GM23248 (cell line): Measurements from ENCODE around the gene WDR4. TPM values are rescaled to one million over a fixed set of nuclear protein-coding genes. Genes with fewer than 3 reads are reported as not detected.

ENCODE experiments used
- DNase-seq: peaks from one replicate; pipeline ENCODE4 v3.0.0-alpha.2; 2015
- H2AFZ ChIP-seq: fragments of 200-600 bp; sonication (generic); 2 replicates; pipeline ENCODE4 v1.6.1; 2016; ENCODE audit warnings: antibody characterized with exemption
- H3F3A ChIP-seq: fragments of 200-600 bp; sonication (generic); 2 replicates; pipeline ENCODE4 v1.6.1; 2016; ENCODE audit warnings: mild to moderate bottlenecking, antibody characterized with exemption, mixed run types; ENCODE audit not compliant: insufficient read depth
- H3K27ac ChIP-seq: fragments of 200-600 bp; sonication (generic); 2 replicates; pipeline ENCODE4 v1.5.1; 2016; ENCODE audit warnings: mild to moderate bottlenecking
- H3K27me3 ChIP-seq: fragments of 200-600 bp; sonication (generic); replicated peaks from 2 replicates; pipeline ENCODE4 v1.6.1; 2016; ENCODE audit warnings: mild to moderate bottlenecking; ENCODE audit not compliant: insufficient read depth
- H3K36me3 ChIP-seq: fragments of 200-600 bp; sonication (generic); 2 replicates; pipeline ENCODE4 v1.6.1; 2016; ENCODE audit warnings: low read depth, mild to moderate bottlenecking
- H3K4me1 ChIP-seq: fragments of 200-600 bp; sonication (generic); 2 replicates; pipeline ENCODE4 v1.6.1; 2016; ENCODE audit warnings: mild to moderate bottlenecking; ENCODE audit not compliant: insufficient read depth
- H3K4me2 ChIP-seq: fragments of 200-600 bp; sonication (generic); one replicate; pipeline ENCODE4 v1.6.1; 2016; ENCODE audit warnings: mild to moderate bottlenecking; ENCODE audit not compliant: unreplicated experiment
- H3K4me3 ChIP-seq: fragments of 200-600 bp; sonication (generic); 2 replicates; pipeline ENCODE4 v1.5.1; 2016; ENCODE audit warnings: mild to moderate bottlenecking
- H3K79me2 ChIP-seq: fragments of 200-600 bp; sonication (generic); 2 replicates; pipeline ENCODE4 v1.6.1; 2016; ENCODE audit warnings: mild to moderate bottlenecking; ENCODE audit not compliant: insufficient read depth
- H3K9ac ChIP-seq: fragments of 200-600 bp; sonication (generic); 2 replicates; pipeline ENCODE4 v1.6.1; 2016; ENCODE audit warnings: mild to moderate bottlenecking
- H3K9me2 ChIP-seq: fragments of 200-600 bp; sonication (generic); 2 replicates; pipeline ENCODE4 v1.6.1; 2016; ENCODE audit warnings: mixed run types, mild to moderate bottlenecking, moderate library complexity; ENCODE audit not compliant: insufficient read depth
- H3K9me3 ChIP-seq: fragments of 200-600 bp; sonication (generic); one replicate; pipeline ENCODE4 v1.6.1; 2017; ENCODE audit warnings: low read depth
- H4K20me1 ChIP-seq: fragments of 200-600 bp; sonication (generic); 2 replicates; pipeline ENCODE4 v1.6.0; 2016; ENCODE audit not compliant: insufficient read depth
- EZH2 ChIP-seq: fragments of 200-600 bp; sonication (generic); IDR thresholded peaks from 2 replicates; pipeline ENCODE4 v1.6.1; 2018; ENCODE audit warnings: antibody characterized with exemption, mild to moderate bottlenecking; ENCODE audit not compliant: insufficient read depth, poor library complexity, severe bottlenecking
- EZH2phosphoT487 ChIP-seq: fragments of 200-600 bp; sonication (generic); IDR thresholded peaks from 2 replicates; pipeline ENCODE4 v1.6.1; 2018; ENCODE audit warnings: antibody characterized with exemption, moderate library complexity, mild to moderate bottlenecking, low read depth; ENCODE audit not compliant: insufficient read depth
- WGBS, 2 experiments: methylation state at CpG; one replicate each; pipeline ENCODE4 v1.1.6; 2015 to 2017; ENCODE audit warnings: low lambda C conversion rate in 2 of 2, low coverage in 1 of 2; ENCODE audit errors: missing lambda C conversion rate in 2 of 2; 5-methylcytosine and 5-hydroxymethylcytosine counted together
- in situ Hi-C: fragments of 300-500 bp; cut with MboI; formaldehyde crosslinking; loops from 2 replicates; pipeline ENCODE4 v1.15.0; 2020
- polyA plus RNA-seq: library from polyadenylated mRNA; unstranded; fragments of >200 nt; fragmentation: Nextera tagmentation; extraction: Ambion mirVana; gene quantifications from 2 replicates; pipeline ENCODE4 v1.2.1, GENCODE V29; 2016
- total RNA-seq: library from RNA; depleted of rRNA; stranded (reverse); fragments of >200 nt; shearing (Covaris generic); gene quantifications from 2 replicates; pipeline ENCODE4 v1.2.3, GENCODE V29; 2014

Gene WDR4
- total and polyA plus RNA-seq, 2 experiments from 2014 or later = 11.9 to 13.5 TPM

GRCh38 chr21:42864286-42864685 lies 15.1 kb downstream of the WDR4 start:
- H3K27me3 ChIP-seq = no peaks in the 10 kb centered on the region
- WGBS, 2 experiments = 73% methylated on average over 14 of the region's 14 CpGs
- no peaks in the 10 kb centered on the region for H4K20me1 ChIP-seq
- H3K36me3 ChIP-seq = no peaks in the 10 kb centered on the region
- in situ Hi-C loops = no loop called here
- H3K27ac ChIP-seq = no peak overlapping the region
- no peaks in the 10 kb centered on the region for H3F3A ChIP-seq
- no peaks in the 10 kb centered on the region for H3K9me2 ChIP-seq
- peaks cover 3% of the 10 kb centered on the region; the same call in 1 of the 2 replicates for H3K4me1 ChIP-seq
- no peak overlapping the region for H3K4me2 ChIP-seq
- peaks cover 70% of the 10 kb centered on the region for H3K79me2 ChIP-seq
- no peak for TF ChIP-seq EZH2phosphoT487
- TF ChIP-seq EZH2 = no peak
- no peaks in the 10 kb centered on the region for H3K9me3 ChIP-seq
- no peak overlapping the region for H2AFZ ChIP-seq
- no peak for DNase-seq
- no peak overlapping the region for H3K9ac ChIP-seq
- H3K4me3 ChIP-seq = no peak overlapping the region

DNA sequence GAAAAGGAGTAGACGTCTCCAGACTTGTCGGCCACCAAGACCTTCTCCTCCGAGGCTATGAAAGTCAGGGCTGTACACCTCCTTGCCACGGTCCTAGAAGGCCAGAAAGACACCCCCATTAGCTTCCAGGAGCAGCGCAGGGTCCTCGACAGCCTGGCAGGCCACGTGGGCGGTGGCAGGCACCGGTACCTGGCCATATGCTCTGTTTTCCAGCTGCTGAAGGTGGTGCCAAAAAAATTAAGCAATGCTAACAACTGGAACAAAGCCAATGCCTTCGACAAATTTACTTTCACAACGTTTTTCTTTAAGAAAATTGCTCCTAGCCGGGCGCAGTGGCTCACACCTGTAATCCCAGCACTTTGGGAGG lies 15.9 kb downstream of the WDR4 start:
- no peak overlapping the region for H3K27ac ChIP-seq
- H3K4me2 ChIP-seq = no peak overlapping the region
- peaks cover 3% of the 10 kb centered on the region; the same call in 1 of the 2 replicates for H3K4me1 ChIP-seq
- H3K79me2 ChIP-seq = peaks cover 62% of the 10 kb centered on the region
- no peak overlapping the region for H3K4me3 ChIP-seq
- no peak for TF ChIP-seq EZH2
- no peak for TF ChIP-seq EZH2phosphoT487
- H3K36me3 ChIP-seq = peaks cover 6% of the 10 kb centered on the region; the same call in 1 of the 2 replicates
- 82 to 83% methylated on average over 13 of the region's 13 CpGs for WGBS, 2 experiments
- H3K9ac ChIP-seq = no peak overlapping the region
- H3K27me3 ChIP-seq = no peaks in the 10 kb centered on the region
- H2AFZ ChIP-seq = no peak overlapping the region
- no peaks in the 10 kb centered on the region for H3K9me3 ChIP-seq
- in situ Hi-C loops = no loop called here
- DNase-seq = no peak
- H4K20me1 ChIP-seq = no peaks in the 10 kb centered on the region
- H3F3A ChIP-seq = no peaks in the 10 kb centered on the region
- no peaks in the 10 kb centered on the region for H3K9me2 ChIP-seq

- H3K4me2 ChIP-seq = no peak overlapping the region
- no peak overlapping the region for H3K4me3 ChIP-seq
- in situ Hi-C loops = no loop called here
- DNase-seq = no peak
- H3K79me2 ChIP-seq = peaks cover 59% of the 10 kb centered on the region
- H3K9me2 ChIP-seq = no peaks in the 10 kb centered on the region
- H3F3A ChIP-seq = no peaks in the 10 kb centered on the region
- no peak for TF ChIP-seq EZH2
- no peaks in the 10 kb centered on the region for H3K27me3 ChIP-seq
- no peak overlapping the region for H3K9ac ChIP-seq
- WGBS, 2 experiments = 88 to 91% methylated on average over 16 to 21 of the region's 21 CpGs
- H4K20me1 ChIP-seq = no peaks in the 10 kb centered on the region
- H3K27ac ChIP-seq = no peak overlapping the region
- no peak overlapping the region for H2AFZ ChIP-seq
- peaks cover 3% of the 10 kb centered on the region; the same call in 1 of the 2 replicates for H3K4me1 ChIP-seq
- H3K9me3 ChIP-seq = no peaks in the 10 kb centered on the region
- H3K36me3 ChIP-seq = peaks cover 8% of the 10 kb centered on the region; the same call in 1 of the 2 replicates
Measured at GRCh38 chr21:42862774-42863503, 16.4 kb downstream of the WDR4 start.

DNA sequence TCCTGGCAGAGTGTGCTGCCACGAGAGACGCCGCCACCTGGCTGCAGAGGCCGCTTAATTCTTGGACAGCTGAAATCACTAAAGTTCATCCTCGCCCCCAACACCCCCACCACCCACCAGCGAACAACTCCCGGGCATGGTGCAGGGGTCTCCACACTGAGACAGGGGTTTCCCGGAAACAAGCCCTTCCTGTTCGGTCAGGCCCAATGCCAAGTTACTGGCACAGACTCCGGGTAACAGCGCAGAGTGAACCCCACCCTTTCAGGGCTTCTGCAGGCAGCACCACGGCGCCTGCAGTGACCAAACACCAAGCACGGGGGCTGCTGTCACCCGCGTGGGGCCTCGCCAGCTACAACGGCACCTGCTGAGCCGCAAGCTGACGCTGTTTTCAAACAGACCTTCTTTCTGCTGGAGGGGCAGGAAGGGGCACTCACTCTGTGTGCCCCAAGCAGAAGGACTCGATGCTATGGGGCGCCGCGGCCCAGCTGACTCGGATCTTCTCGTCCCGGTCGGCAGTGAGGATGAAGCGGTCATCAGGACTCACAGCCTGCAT lies 17.4 kb downstream of the WDR4 start:
- Histone ChIP-seq H3K27ac (no peak overlapping the region), H4K20me1 (no peaks in the 10 kb centered on the region), H3K9ac (no peak overlapping the region), H3K27me3 (no peaks in the 10 kb centered on the region), H3K36me3 (peaks cover 8% of the 10 kb centered on the region; the same call in 1 of the 2 replicates), H3K4me1 (peaks cover 3% of the 10 kb centered on the region; the same call in 1 of the 2 replicates), H3K4me2 (no peak overlapping the region), H2AFZ (no peak overlapping the region), H3K4me3 (no peak overlapping the region), H3K79me2 (peaks cover 49% of the 10 kb centered on the region), H3K9me2 (no peaks in the 10 kb centered on the region), H3K9me3 (no peaks in the 10 kb centered on the region), H3F3A (no peaks in the 10 kb centered on the region)
- WGBS, 2 experiments = 92 to 95% methylated on average over 29 of the region's 29 CpGs
- TF ChIP-seq EZH2 (no peak), EZH2phosphoT487 (no peak)
- in situ Hi-C loops = no loop called here
- no peak for DNase-seq
